K562 (cell line): ENCODE data around the gene THOP1.

Experiments used
- HIVEP1 ChIP-seq: fragments of 250-450 bp; sonication (Bioruptor Pico); IDR thresholded peaks from 2 replicates; pipeline ENCODE4 v1.4.0; 2020; ENCODE audit warnings: mild to moderate bottlenecking
- ZNF583 ChIP-seq: fragments of 250-450 bp; sonication (Bioruptor Pico); IDR thresholded peaks from 2 replicates; pipeline ENCODE4 v1.4.0; 2020
- TF ChIP-seq, protein P1 (sequence below), 3 experiments: IDR thresholded peaks in 2 of 3; conservative IDR thresholded peaks in 1 of 3; 2 replicates each; pipeline ENCODE4 v1.5.1; 2011 to 2012; ENCODE audit warnings: low read length in 3 of 3, mild to moderate bottlenecking in 3 of 3, control low read depth in 2 of 3, improper control_type of control experiment in 1 of 3, inconsistent platforms in 1 of 3, low read depth in 1 of 3, mixed read lengths in 1 of 3, moderate library complexity in 1 of 3; ENCODE audit not compliant: insufficient read depth in 2 of 3

DNA sequence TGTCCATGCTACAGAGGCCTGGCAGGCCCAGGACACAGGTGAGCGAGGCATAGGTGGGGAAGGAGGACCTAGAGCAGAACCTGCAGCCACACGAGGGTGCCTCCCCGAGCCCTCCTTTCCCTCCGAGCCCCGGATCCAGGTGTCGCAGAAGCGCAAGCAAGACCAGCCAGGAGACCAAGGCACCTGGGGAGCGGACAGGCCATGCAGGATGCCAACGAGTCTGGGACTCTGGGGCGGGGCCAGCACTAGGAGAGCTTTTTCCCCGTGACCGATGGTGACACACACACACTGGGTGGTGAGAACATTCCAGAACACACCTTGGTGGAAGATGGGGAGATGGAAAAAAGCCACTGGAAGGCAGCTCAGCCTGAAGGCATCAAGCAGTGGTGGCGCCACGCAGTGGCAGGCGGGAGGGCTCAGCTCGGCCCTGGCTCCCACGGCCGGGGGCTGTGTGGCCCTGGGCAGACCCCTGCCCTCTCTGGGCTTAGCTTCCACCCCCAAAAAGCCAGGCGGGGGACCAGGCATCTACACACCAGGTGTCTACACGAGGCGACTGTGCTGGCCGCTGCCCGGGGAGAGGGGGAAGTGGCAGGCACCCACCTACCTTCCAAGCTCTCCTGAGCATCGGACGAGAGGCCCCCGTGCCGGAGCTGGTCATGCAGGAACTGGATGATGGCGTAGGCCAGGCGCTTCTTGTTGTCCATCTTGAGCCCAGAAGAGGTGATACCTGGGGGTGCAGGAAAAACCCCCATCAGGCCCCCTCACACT is 16.8 kb upstream of the THOP1 start:
- TF ChIP-seq, protein P1, sequence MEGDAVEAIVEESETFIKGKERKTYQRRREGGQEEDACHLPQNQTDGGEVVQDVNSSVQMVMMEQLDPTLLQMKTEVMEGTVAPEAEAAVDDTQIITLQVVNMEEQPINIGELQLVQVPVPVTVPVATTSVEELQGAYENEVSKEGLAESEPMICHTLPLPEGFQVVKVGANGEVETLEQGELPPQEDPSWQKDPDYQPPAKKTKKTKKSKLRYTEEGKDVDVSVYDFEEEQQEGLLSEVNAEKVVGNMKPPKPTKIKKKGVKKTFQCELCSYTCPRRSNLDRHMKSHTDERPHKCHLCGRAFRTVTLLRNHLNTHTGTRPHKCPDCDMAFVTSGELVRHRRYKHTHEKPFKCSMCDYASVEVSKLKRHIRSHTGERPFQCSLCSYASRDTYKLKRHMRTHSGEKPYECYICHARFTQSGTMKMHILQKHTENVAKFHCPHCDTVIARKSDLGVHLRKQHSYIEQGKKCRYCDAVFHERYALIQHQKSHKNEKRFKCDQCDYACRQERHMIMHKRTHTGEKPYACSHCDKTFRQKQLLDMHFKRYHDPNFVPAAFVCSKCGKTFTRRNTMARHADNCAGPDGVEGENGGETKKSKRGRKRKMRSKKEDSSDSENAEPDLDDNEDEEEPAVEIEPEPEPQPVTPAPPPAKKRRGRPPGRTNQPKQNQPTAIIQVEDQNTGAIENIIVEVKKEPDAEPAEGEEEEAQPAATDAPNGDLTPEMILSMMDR (IDR thresholded peaks at IDR 0.05 in 2 of 3, conservative IDR thresholded peaks at IDR 0.05 in 1 of 3; ENCODE audit: insufficient read depth in 2 of 3, low read depth in 1 of 3, low read length in 3 of 3) = no peak
- TF ChIP-seq HIVEP1 (CRISPR knock-in tag) (no peak), ZNF583 (CRISPR knock-in tag) (no peak)
